GM23248 (cell line): Measurements from ENCODE around the gene WDR49. TPM values are rescaled to one million over a fixed set of nuclear protein-coding genes. Genes with fewer than 3 reads are reported as not detected.

Source experiments
- DNase-seq: peaks from one replicate; pipeline ENCODE4 v3.0.0-alpha.2; 2015
- H2AFZ ChIP-seq: fragments of 200-600 bp; sonication (generic); 2 replicates; pipeline ENCODE4 v1.6.1; 2016; ENCODE audit warnings: antibody characterized with exemption
- H3F3A ChIP-seq: fragments of 200-600 bp; sonication (generic); 2 replicates; pipeline ENCODE4 v1.6.1; 2016; ENCODE audit warnings: mild to moderate bottlenecking, antibody characterized with exemption, mixed run types; ENCODE audit not compliant: insufficient read depth
- H3K27ac ChIP-seq: fragments of 200-600 bp; sonication (generic); 2 replicates; pipeline ENCODE4 v1.5.1; 2016; ENCODE audit warnings: mild to moderate bottlenecking
- H3K27me3 ChIP-seq: fragments of 200-600 bp; sonication (generic); replicated peaks from 2 replicates; pipeline ENCODE4 v1.6.1; 2016; ENCODE audit warnings: mild to moderate bottlenecking; ENCODE audit not compliant: insufficient read depth
- H3K36me3 ChIP-seq: fragments of 200-600 bp; sonication (generic); 2 replicates; pipeline ENCODE4 v1.6.1; 2016; ENCODE audit warnings: low read depth, mild to moderate bottlenecking
- H3K4me1 ChIP-seq: fragments of 200-600 bp; sonication (generic); 2 replicates; pipeline ENCODE4 v1.6.1; 2016; ENCODE audit warnings: mild to moderate bottlenecking; ENCODE audit not compliant: insufficient read depth
- H3K4me2 ChIP-seq: fragments of 200-600 bp; sonication (generic); one replicate; pipeline ENCODE4 v1.6.1; 2016; ENCODE audit warnings: mild to moderate bottlenecking; ENCODE audit not compliant: unreplicated experiment
- H3K4me3 ChIP-seq: fragments of 200-600 bp; sonication (generic); 2 replicates; pipeline ENCODE4 v1.5.1; 2016; ENCODE audit warnings: mild to moderate bottlenecking
- H3K79me2 ChIP-seq: fragments of 200-600 bp; sonication (generic); 2 replicates; pipeline ENCODE4 v1.6.1; 2016; ENCODE audit warnings: mild to moderate bottlenecking; ENCODE audit not compliant: insufficient read depth
- H3K9ac ChIP-seq: fragments of 200-600 bp; sonication (generic); 2 replicates; pipeline ENCODE4 v1.6.1; 2016; ENCODE audit warnings: mild to moderate bottlenecking
- H3K9me2 ChIP-seq: fragments of 200-600 bp; sonication (generic); 2 replicates; pipeline ENCODE4 v1.6.1; 2016; ENCODE audit warnings: mixed run types, mild to moderate bottlenecking, moderate library complexity; ENCODE audit not compliant: insufficient read depth
- H3K9me3 ChIP-seq: fragments of 200-600 bp; sonication (generic); one replicate; pipeline ENCODE4 v1.6.1; 2017; ENCODE audit warnings: low read depth
- H4K20me1 ChIP-seq: fragments of 200-600 bp; sonication (generic); 2 replicates; pipeline ENCODE4 v1.6.0; 2016; ENCODE audit not compliant: insufficient read depth
- EZH2 ChIP-seq: fragments of 200-600 bp; sonication (generic); IDR thresholded peaks from 2 replicates; pipeline ENCODE4 v1.6.1; 2018; ENCODE audit warnings: antibody characterized with exemption, mild to moderate bottlenecking; ENCODE audit not compliant: insufficient read depth, poor library complexity, severe bottlenecking
- EZH2phosphoT487 ChIP-seq: fragments of 200-600 bp; sonication (generic); IDR thresholded peaks from 2 replicates; pipeline ENCODE4 v1.6.1; 2018; ENCODE audit warnings: antibody characterized with exemption, moderate library complexity, mild to moderate bottlenecking, low read depth; ENCODE audit not compliant: insufficient read depth
- WGBS, 2 experiments: methylation state at CpG; one replicate each; pipeline ENCODE4 v1.1.6; 2015 to 2017; ENCODE audit warnings: low lambda C conversion rate in 2 of 2, low coverage in 1 of 2; ENCODE audit errors: missing lambda C conversion rate in 2 of 2; 5-methylcytosine and 5-hydroxymethylcytosine counted together
- in situ Hi-C: fragments of 300-500 bp; cut with MboI; formaldehyde crosslinking; loops from 2 replicates; pipeline ENCODE4 v1.15.0; 2020
- polyA plus RNA-seq: library from polyadenylated mRNA; unstranded; fragments of >200 nt; fragmentation: Nextera tagmentation; extraction: Ambion mirVana; gene quantifications from 2 replicates; pipeline ENCODE4 v1.2.1, GENCODE V29; 2016
- total RNA-seq: library from RNA; depleted of rRNA; stranded (reverse); fragments of >200 nt; shearing (Covaris generic); gene quantifications from 2 replicates; pipeline ENCODE4 v1.2.3, GENCODE V29; 2014

The WDR49 gene
- total and polyA plus RNA-seq, 2 experiments from 2014 or later, result not detected

DNA sequence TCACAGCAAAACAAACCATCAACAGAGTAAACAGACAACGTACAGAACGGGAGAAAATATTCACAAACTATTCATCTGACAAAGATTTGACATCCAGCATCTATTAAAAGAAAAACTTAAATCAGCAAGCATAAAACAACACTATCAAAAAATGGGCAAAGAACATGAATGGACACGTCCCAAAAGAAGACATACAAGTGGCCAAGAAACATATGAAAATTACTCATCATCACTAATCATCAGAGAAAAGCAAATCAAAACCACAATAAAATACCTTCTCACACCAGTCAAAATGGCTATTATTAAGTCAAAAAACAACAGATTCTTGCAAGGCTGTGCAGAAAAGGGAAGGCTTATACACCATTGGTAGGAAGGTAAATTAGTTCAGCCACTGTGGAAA is 166.2 kb downstream of the WDR49 start:
- no peaks in the 10 kb centered on the region for H3K9me3 ChIP-seq
- no peak overlapping the region for H3K4me3 ChIP-seq
- no peak overlapping the region for H3K4me2 ChIP-seq
- no peaks in the 10 kb centered on the region for H3K36me3 ChIP-seq
- no peak overlapping the region for H3K9ac ChIP-seq
- in situ Hi-C loops, result no loop called here
- no peak overlapping the region for H3K27ac ChIP-seq
- H4K20me1 ChIP-seq, result no peaks in the 10 kb centered on the region
- no peaks in the 10 kb centered on the region for H3K27me3 ChIP-seq
- no peak for TF ChIP-seq EZH2phosphoT487
- TF ChIP-seq EZH2, result no peak
- no peaks in the 10 kb centered on the region for H3K9me2 ChIP-seq
- H3K79me2 ChIP-seq, result no peaks in the 10 kb centered on the region
- no peak overlapping the region for H2AFZ ChIP-seq
- no peaks in the 10 kb centered on the region for H3K4me1 ChIP-seq
- 0% methylated on average over 3 of the region's 3 CpGs for WGBS, 2 experiments
- no peak for DNase-seq
- H3F3A ChIP-seq, result no peaks in the 10 kb centered on the region

DNA sequence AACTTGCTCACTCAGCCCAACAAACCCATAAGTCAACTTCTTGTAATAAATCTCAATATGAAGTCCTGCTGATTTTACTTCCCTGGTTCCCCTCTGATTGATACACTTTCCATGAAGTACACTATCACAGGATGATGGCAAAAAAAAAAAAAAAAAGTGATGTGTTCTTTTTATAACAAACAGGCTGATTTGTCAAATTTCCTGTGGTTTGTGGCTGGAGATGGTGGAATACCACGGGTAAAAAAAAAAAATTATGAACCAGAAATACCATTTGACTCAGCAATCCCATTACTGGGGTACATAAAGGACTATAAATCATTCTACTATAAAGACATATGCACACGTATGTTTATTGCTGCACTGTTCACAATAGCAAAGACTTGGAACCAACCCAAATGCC is 169.2 kb downstream of the WDR49 start:
- TF ChIP-seq EZH2phosphoT487, result no peak
- TF ChIP-seq EZH2, result no peak
- Histone ChIP-seq H3K4me2 (no peak overlapping the region), H3K27me3 (no peaks in the 10 kb centered on the region), H3K4me3 (no peak overlapping the region), H3K4me1 (no peaks in the 10 kb centered on the region), H3F3A (no peaks in the 10 kb centered on the region), H3K9me3 (no peaks in the 10 kb centered on the region), H2AFZ (no peak overlapping the region), H3K79me2 (no peaks in the 10 kb centered on the region), H4K20me1 (no peaks in the 10 kb centered on the region), H3K36me3 (no peaks in the 10 kb centered on the region), H3K27ac (no peak overlapping the region), H3K9me2 (no peaks in the 10 kb centered on the region), H3K9ac (no peak overlapping the region)
- no peak for DNase-seq
- in situ Hi-C loops, result no loop called here
- 25 to 27% methylated on average over 2 of the region's 2 CpGs for WGBS, 2 experiments

DNA sequence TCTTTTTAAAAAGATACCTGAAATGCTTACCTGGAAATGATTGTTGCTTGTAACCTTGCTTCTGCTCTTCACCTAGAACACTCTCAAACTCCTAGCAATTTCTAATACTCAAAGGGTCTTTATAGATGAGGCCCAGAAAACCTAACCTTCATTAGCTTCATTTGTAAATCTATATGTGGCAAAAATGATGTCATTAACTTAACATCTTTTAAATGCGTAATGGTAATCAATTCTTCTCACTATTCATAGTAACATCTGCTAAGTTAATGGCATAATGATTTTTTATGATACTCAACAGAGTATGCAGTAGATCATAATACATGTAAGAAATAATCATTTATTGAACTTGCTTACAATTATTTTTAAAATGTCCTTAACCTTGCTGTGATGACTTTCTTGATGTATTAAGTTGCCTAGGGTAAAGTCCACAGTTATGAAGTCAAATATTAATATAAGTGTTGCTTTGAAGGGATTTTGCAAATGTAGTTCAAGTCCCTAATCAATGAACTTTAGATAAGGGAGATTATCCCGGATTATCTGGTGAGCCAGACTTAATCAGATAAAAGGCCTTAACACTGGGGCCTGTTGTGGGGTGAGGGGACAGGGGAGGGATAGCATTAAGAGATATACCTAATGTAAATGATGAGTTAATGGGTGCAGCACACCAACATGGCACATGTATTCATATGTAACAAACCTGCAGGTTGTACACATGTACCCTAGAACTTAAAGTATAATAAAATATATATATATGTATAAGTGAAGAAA is 169.8 kb downstream of the WDR49 start:
- Histone ChIP-seq H3K9me3 (no peaks in the 10 kb centered on the region), H3K27ac (no peak overlapping the region), H3K27me3 (no peaks in the 10 kb centered on the region), H3K36me3 (no peaks in the 10 kb centered on the region), H3K79me2 (no peaks in the 10 kb centered on the region), H3K4me3 (no peak overlapping the region), H4K20me1 (no peaks in the 10 kb centered on the region), H2AFZ (no peak overlapping the region), H3K4me1 (no peaks in the 10 kb centered on the region), H3K9ac (no peak overlapping the region), H3K4me2 (no peak overlapping the region), H3K9me2 (no peaks in the 10 kb centered on the region), H3F3A (no peaks in the 10 kb centered on the region)
- no peak for DNase-seq
- no peak for TF ChIP-seq EZH2
- TF ChIP-seq EZH2phosphoT487, result no peak
- in situ Hi-C loops, result no loop called here
- 29 to 36% methylated on average over 2 of the region's 2 CpGs for WGBS, 2 experiments

DNA sequence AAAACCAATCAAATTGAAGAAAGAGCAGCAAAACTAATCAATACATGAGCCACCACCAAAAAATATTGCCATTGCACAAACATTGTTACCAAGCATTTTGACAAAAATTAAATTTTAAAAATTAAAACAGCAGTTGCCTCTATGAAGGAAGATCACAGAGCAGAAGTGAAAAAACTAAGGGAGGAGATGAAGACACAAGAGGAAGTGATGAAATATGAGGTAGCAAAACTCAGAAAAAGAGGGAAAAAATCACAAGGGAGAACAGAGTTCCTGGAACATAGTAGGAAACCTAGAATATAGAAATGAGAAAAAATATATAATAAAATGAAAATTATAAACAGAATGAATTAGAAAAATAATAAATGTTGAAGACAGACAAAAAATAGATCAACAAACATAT is 172.6 kb downstream of the WDR49 start:
- Histone ChIP-seq H3F3A (no peaks in the 10 kb centered on the region), H3K4me1 (no peaks in the 10 kb centered on the region), H3K9me3 (no peaks in the 10 kb centered on the region), H3K9me2 (no peaks in the 10 kb centered on the region), H3K4me3 (no peak overlapping the region), H3K9ac (no peak overlapping the region), H3K4me2 (no peak overlapping the region), H3K27me3 (no peaks in the 10 kb centered on the region), H4K20me1 (no peaks in the 10 kb centered on the region), H3K36me3 (no peaks in the 10 kb centered on the region), H2AFZ (no peak overlapping the region), H3K79me2 (no peaks in the 10 kb centered on the region), H3K27ac (no peak overlapping the region)
- no peak for DNase-seq
- in situ Hi-C loops, result no loop called here
- TF ChIP-seq EZH2, result no peak
- no peak for TF ChIP-seq EZH2phosphoT487
